Ovary (tissue), 9 donors: ENCODE measurements around the gene MTSS2. TPM values are rescaled to one million over a fixed set of nuclear protein-coding genes. Genes with fewer than 3 reads are reported as not detected.

Experiments used
- DNase-seq, 5 donors: peaks; one replicate each; pipeline ENCODE4 v3.0.0-alpha.2; 2019 to 2020
- H3K27ac ChIP-seq, 2 donors: fragments of 200-600 bp; one replicate each; pipeline versions ENCODE4 v1.5.1 to v1.8.0; 2019 to 2022
- H3K27me3 ChIP-seq: fragments of 200-600 bp; one replicate; pipeline ENCODE4 v1.8.0; 2022
- H3K36me3 ChIP-seq: fragments of 200-600 bp; sonication (generic); one replicate; pipeline ENCODE4 v1.5.1; 2019
- H3K4me1 ChIP-seq: one replicate; pipeline ENCODE4 v1.8.1; 2013; ENCODE audit warnings: mild to moderate bottlenecking, moderate library complexity; ENCODE audit not compliant: insufficient read depth
- H3K4me3 ChIP-seq: fragments of 200-600 bp; sonication (generic); one replicate; pipeline ENCODE4 v1.5.1; 2017
- H3K9me3 ChIP-seq, 2 donors: fragments of 200-600 bp in 1 of 2; sonication (generic) in 1 of 2; one replicate each; pipeline versions ENCODE4 v1.5.1 to v1.8.1; 2013 to 2019; ENCODE audit warnings: mild to moderate bottlenecking in 1 of 2, moderate library complexity in 1 of 2
- CTCF ChIP-seq, 3 donors: fragments of 450-650 bp in 2 of 3; fragments of 200-600 bp in 1 of 3; IDR thresholded peaks; one replicate each; pipeline versions ENCODE4 v1.5.1 to v1.8.0; 2016 to 2022; ENCODE audit warnings: antibody characterized with exemption in 3 of 3, mild to moderate bottlenecking in 1 of 3
- EP300 ChIP-seq: sonication (generic); formaldehyde crosslinking; IDR thresholded peaks from one replicate; pipeline ENCODE4 v1.6.1; 2017; ENCODE audit warnings: antibody characterized with exemption
- POLR2A ChIP-seq: fragments of 450-650 bp; IDR thresholded peaks from one replicate; pipeline ENCODE4 v1.6.1; 2017; ENCODE audit warnings: antibody characterized with exemption, mild to moderate bottlenecking, moderate library complexity
- WGBS, 3 donors: extraction: QIAGEN DNeasy Blood & Tissue Kit in 1 of 3; methylation state at CpG; one replicate each; pipeline versions ENCODE4 v1.1.5 to v1.1.7; 2013 to 2017; 5-methylcytosine and 5-hydroxymethylcytosine counted together
- intact Hi-C, 4 donors: fragments of 100-400 bp; cut with DNase I; formaldehyde crosslinking; loops; one replicate each; pipeline versions ENCODE4 v1.11.0 to v1.15.1; 2022 to 2023
- polyA plus RNA-seq, 2 donors: library from polyadenylated mRNA; stranded (reverse); fragments of 200-250 nt in 1 of 2; fragments of 350-450 nt in 1 of 2; fragmentation: Illumina TruSeq in 1 of 2; extraction: RNeasy Lipid Tissue Mini Kit (QIAGEN cat#74804) in 1 of 2; gene quantifications; one replicate each; pipeline ENCODE4 v1.2.3, GENCODE V29; 2013 to 2014
- total RNA-seq, 7 donors: library from RNA; depleted of rRNA in 2 of 7; stranded (reverse); fragments of >200 nt in 2 of 7; fragmentation: NEBNext Ultra II Directional in 3 of 7; extraction: Animal tissue kit (Norgen Biotek cat#: 25700) in 3 of 7; gene quantifications; one replicate each; pipeline versions ENCODE4 v1.1.0 to v1.2.4, GENCODE V29; 2016 to 2023
- donor health status: DM: no; HTN: no; CAD: no; lungs with moderate emphysema.
- donor health status: DM: no; HTN: no; CAD: no.
- donor health status: Bipolar disorder and iron deficiency.
- donor health status: DM: yes; HTN: yes; CAD: no.
- donor health status: DM: no; HTN: no; CAD: no.
- donor health status: DM: yes; HTN: yes; CAD: no.

The MTSS2 gene
- total and polyA plus RNA-seq, 9 donors, result 8.4 to 93.5 (median 40.2) TPM

- no peaks in the 10 kb centered on the region for H3K9me3 ChIP-seq
- no peak overlapping the region for H3K4me3 ChIP-seq
- peaks cover 55% of the 10 kb centered on the region for H3K4me1 ChIP-seq
- intact Hi-C loops, result no loop called here
- no peaks in the 10 kb centered on the region for H3K36me3 ChIP-seq
- peak overlapping the region; percentile 59 to 79 for H3K27ac ChIP-seq
- TF ChIP-seq POLR2A (no peak), EP300 (no peak), CTCF (IDR thresholded peaks at IDR 0.05) (no peak)
- WGBS, 3 donors, result 51 to 58% (median 56%) methylated on average over 17 of the region's 17 CpGs
- DNase-seq, result peak in 1 of 5 donors; percentile 69
- H3K27me3 ChIP-seq, result no peaks in the 10 kb centered on the region
Observed at GRCh38 chr16:70694088-70694867, 8.4 kb upstream of the MTSS2 start.

DNA sequence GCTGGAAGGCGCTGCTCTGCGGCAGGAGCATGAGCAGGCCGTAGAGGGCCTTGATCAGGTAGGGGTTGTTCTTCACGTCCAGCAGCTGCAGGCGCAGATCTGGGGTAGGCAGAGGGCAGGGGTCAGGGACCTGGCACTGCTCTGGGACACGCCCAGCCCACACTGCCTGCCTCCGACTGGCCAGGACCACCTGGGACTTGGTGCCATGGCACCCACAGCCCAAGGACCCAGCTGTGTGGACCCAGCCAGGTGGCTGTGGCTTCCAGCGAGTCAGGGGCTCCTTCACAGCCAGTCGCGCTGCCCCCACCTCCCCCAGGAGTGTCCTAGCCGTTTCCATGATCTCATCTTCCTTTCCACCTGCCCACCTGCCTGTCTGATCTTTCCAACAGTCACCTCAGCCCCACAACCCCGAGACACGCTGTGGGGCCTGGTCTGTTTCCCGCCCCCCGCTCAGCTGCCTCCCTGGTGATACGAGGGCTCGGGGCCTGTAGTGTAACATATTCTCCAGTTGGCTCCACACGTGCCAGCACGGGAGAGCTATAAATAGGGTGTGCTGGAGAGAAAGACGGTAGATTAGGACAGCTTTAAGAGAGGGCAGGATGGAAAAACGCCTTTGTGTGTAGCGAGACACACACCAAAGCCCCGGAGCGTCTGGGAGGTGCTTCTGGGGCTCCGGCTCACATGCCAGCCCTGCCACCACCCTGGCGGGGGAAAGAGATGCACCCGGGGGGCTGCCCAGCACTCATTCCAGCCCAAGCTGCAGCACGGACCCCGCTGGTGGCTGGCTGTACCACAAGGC lies 7.2 kb upstream of the MTSS2 start:
- H3K27me3 ChIP-seq, result no peaks in the 10 kb centered on the region
- peak in 2 of 5 donors; percentile 59 to 68 for DNase-seq
- H3K4me3 ChIP-seq, result no peak overlapping the region
- H3K9me3 ChIP-seq, result no peaks in the 10 kb centered on the region
- TF ChIP-seq POLR2A, result no peak
- no peak for TF ChIP-seq EP300
- TF ChIP-seq CTCF (IDR thresholded peaks at IDR 0.05), result no peak
- H3K4me1 ChIP-seq, result peaks cover 67% of the 10 kb centered on the region
- intact Hi-C loops, result no loop called here
- H3K27ac ChIP-seq, result peak overlapping the region; percentile 59 to 79
- whole genome bisulfite sequencing, 3 donors, result 56 to 59% (median 56%) methylated on average over 29 of the region's 29 CpGs
- H3K36me3 ChIP-seq, result no peaks in the 10 kb centered on the region

- peak in 1 of 5 donors; percentile 49 for DNase-seq
- TF ChIP-seq CTCF (IDR thresholded peaks at IDR 0.05), result no peak
- no peak for TF ChIP-seq EP300
- TF ChIP-seq POLR2A, result no peak
- WGBS, 3 donors, result 55 to 67% (median 64%) methylated on average over 13 to 14 of the region's 14 CpGs
- intact Hi-C loops, result no loop called here
- H3K4me1 ChIP-seq, result peaks cover 68% of the 10 kb centered on the region
- H3K27ac ChIP-seq, result peak overlapping the region; percentile 59 to 79
- no peaks in the 10 kb centered on the region for H3K27me3 ChIP-seq
- H3K36me3 ChIP-seq, result no peaks in the 10 kb centered on the region
- H3K9me3 ChIP-seq, result no peaks in the 10 kb centered on the region
- H3K4me3 ChIP-seq, result no peak overlapping the region
Observed at GRCh38 chr16:70692130-70692872, 6.4 kb upstream of the MTSS2 start.
